HG03108 (cell line): ENCODE results near the gene CLSTN2.

Experiments
- ATAC-seq: cut with Tn5 transposase; IDR thresholded peaks from one replicate; pipeline ENCODE4 v1.9.1; 2021; ENCODE audit warnings: moderate library complexity; ENCODE audit not compliant: unreplicated experiment

The CLSTN2 gene

DNA sequence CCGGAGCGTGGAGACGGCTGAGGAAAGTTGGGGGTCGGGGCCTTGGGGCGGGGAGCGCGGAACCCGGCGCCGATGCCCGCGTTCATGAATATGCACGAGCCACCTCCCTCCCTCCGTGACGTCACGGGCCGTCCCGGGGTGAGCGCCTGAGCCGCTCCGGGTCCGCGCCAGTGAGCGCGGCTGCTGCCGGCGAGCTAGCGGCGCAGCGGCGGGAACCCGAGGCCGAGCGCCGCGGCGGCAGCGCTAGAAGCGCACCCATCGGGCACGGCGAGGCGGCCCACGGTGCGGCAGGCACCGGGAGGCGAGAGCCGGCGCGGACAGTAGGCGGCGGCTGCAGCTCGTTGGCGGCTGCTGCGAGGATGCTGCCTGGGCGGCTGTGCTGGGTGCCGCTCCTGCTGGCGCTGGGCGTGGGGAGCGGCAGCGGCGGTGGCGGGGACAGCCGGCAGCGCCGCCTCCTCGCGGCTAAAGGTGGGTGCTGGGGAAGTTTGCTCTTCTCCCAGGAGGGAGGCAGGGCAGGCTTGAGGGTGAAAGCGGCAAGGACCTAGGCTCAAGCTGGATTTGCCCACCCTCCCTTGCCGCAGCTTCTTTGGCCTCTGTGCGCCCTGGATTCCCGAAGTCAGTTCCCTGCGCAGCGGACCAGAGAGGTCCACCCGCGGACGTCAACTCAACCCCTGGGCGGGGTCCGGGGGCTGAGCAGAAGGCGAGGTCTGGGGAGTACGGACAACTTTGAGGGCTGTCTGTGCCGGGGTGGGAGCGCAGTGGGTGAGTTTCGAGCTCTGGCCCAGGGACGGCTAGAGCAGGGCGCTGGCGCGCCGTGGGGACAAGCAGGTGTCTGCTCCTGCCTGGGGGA lies at the start of gene CLSTN2:
Gene CLSTN2, plus strand, starts transcription at position 170 of the 850 bp plus-strand sequence.
- ATAC-seq = no peak

DNA sequence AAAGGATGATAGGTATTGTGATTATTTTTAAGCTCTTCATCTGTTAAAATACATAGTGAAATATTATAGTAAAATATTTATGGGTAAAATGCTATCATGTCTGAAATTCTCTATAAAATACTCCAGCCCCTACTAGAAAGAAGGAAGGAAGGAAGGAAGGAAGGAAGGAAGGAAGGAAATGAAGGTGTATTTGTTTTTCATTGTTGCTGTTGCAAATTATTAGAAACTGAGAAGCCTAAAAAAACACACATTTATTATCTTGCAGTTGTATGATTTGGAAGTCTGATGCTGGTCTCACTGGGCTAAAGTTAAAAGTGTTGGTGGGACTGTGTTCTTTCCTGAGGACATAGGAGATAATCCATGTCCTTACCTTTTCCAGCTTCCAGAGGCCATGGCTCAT lies 47.6 kb upstream of the CLSTN2 start:
- ATAC-seq = no peak

DNA sequence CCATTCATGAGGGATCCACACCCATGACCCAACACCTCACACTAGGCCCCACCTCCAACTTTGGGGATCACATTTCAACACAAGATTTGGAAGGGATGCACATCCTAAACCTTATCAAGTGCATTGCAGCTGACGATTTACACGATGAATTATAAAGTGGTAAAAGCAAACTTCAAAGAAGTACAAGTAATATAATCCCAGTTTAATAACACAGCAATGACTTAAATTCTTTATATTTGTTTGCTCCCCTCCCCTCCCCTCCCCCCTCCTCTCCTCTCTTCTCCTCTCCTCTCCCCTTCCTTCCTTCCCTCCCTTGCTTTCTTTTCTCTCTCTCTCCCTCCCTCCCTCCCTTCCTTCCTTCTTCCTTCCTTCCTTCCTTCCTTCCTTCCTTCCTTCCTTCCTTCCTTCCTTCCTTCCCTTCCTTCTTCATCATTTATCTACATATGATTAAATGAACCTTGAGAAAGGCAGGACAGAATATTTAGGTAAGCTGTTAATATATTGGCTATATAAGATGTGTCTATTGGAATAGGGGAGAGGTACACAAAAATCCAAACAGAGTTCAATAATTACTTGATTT lies 46.3 kb upstream of the CLSTN2 start:
- ATAC-seq = no peak

GRCh38 chr3:139893267-139893962 lies 41.6 kb upstream of the CLSTN2 start:
- ATAC-seq = no peak

GRCh38 chr3:139893963-139894642 lies 40.9 kb upstream of the CLSTN2 start:
- no peak for ATAC-seq

GRCh38 chr3:139894643-139894989 lies 40.4 kb upstream of the CLSTN2 start:
- no peak for ATAC-seq

DNA sequence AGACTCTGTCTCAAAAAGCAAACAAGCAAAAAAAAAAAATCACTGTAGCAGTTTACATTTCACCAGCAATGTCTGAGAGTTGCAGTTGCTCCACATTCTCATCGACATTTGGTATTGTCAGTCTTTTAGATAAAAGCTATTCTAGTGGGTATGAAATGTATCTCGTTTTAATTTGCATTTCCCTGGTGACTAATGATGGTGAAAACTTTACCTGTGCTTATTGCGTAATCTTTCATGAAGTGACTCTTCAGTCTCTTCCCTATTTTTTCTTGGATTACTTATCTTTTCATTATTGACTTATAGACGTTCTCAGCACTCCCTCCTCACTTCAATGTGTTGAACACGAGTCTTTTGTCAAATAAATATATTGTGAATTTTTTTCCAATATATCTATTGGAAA lies 37.2 kb upstream of the CLSTN2 start:
- no peak for ATAC-seq

DNA sequence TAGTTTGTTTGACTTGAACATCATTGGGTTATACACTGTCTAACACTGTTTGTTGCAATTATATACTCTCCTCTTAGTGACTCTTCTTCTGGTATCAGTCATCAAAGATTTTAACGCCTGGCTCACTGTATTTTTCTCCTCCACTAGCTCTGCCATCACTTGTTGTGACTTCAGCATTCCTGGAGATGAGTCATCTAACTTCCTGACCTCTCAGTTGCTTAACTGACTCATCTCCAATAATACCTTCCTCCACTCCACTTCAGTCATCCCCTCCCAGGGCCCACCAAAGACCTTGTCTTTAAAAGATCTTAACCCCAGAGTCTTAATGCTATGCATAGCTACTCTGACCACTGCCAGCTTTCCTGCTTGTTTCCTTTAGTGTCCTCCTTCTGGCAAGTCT lies 28.6 kb upstream of the CLSTN2 start:
- no peak for ATAC-seq

GRCh38 chr3:139909811-139910210 lies 25.2 kb upstream of the CLSTN2 start:
- ATAC-seq = no peak

GRCh38 chr3:139916271-139916670 lies 18.7 kb upstream of the CLSTN2 start:
- ATAC-seq = no peak

DNA sequence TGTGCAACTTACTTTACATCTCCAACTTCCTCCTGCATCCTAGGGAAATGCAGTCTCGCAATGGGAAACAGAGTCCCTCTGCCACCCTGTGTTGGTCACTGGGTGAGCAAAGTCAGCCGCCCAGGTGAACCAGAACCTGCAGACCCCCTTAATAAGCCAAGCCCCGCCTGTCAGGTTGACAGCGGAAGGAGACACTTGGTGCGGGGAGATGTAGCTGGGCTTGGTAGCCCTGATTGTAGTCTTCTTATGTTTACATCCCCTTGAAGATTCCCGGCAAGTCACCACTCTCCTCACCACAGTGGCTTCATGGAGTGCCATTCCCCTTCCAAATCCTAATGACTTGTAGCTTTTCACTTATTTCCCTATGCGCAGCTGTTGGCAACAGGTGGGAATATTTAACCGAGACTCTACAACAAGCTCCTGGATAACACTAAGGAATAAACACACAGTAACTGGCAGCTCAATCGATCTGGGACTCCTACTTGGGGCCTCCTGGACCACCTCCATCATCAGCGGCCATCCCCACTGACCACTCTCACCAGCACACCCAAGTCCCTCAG lies 17.7 kb upstream of the CLSTN2 start:
- ATAC-seq = no peak

DNA sequence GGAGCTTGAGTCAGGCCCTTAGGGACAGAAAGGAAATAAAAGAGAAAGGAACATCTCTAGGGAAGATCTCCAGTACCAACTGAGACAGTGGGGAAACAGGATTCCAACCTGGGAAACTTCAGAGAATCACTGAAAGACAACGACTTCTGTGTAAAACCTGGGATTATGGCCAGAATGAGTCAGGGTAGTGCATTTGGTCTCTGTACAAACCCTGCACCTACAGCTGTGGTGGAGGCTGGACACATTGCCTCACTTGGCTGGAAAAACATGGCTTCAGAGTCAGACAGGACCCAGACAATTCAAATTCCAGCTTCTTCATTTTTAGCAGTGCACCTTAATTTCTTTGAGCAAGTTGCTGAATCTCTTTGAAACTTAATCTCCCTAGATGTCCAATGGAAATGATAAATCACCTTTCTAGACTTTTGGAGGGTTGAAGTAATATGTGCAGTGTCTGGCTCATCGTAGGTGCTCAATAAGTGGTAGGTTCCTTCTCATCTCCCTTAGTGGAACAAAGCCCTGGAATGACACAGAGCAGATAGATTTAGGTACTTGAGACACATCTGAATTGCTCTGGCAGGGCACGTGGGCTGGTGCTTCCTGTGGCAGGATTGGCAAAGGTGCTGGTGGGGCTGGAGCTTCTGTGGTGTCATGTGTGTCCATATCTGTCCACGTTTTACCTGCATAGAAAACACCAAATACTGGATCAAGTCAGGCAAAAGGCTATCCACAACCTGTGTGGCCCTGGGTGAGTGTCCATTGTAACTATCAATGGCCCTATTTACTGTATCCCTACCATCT lies 6.1 kb upstream of the CLSTN2 start:
- ATAC-seq = no peak

DNA sequence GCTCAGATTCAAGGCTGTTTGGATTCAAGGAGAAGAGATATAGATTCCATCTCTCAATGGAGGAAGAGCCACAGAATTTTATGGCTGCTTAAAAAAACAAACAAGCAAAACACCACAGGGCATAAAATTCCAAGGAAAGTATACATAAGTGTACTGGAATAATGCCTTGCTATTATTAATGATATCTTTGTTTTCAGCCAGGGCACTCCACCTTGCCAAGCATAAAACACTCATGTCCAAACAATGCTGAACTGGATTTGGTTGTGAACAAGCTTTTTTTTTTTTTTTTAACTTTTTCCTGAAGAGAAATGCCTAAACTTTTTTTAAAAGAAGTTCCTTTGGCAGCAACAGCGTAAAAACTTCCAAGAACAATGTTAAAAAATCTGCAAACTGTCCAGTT lies 4.8 kb upstream of the CLSTN2 start:
- ATAC-seq = no peak

GRCh38 chr3:139933766-139934165 lies 1.2 kb upstream of the CLSTN2 start:
- ATAC-seq = no peak

DNA sequence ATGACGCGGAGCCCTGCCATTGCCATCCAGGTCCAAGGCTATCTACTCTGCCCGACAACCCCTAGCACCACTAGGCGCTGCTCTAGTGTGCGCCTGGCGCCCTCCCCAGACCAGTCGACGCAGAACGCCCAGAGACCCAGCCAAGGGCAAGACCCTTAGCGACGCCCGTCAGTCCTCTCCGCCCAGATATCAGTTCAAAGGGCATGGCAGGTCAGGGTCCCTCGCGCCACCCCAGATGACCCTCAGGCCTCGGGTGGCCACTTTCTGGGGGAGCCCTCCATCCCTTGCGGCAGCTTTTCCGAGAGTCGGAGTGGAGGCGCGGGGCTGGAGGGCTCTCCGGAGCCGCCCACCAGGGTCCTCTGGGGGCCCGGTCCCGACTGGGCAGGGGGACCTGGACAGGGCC lies 371 bp upstream of the CLSTN2 start:
- ATAC-seq = no peak

- no peak for ATAC-seq
These were observed 1.2 kb downstream of the CLSTN2 start for GRCh38 chr3:139935866-139936817.

GRCh38 chr3:139937674-139938279 lies 2.8 kb downstream of the CLSTN2 start:
- ATAC-seq = no peak

DNA sequence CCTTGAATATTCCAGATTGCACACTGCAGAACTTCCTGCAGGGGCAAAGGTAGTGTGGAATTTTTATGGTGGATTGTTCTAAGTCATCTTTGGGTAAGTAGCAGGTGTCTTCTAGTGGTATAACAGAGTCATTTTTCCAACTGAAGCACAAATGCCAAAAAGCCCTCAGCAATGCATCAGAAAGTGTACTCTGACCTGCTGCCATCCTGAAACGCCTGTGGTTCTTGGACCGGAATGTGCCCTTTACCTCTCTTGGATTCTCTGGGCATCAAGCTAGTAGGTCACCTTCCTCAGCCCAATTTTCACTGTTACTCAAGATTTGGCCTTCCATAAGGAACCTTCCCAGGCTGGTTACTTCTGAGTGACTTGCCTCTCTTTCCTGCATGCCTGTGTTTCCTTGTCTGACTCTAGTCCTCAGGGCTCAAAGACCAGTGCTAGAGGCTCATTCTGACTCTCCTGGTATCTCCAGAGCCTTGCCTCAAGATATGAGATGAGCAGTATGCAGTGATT lies 4.8 kb downstream of the CLSTN2 start:
- ATAC-seq = no peak

DNA sequence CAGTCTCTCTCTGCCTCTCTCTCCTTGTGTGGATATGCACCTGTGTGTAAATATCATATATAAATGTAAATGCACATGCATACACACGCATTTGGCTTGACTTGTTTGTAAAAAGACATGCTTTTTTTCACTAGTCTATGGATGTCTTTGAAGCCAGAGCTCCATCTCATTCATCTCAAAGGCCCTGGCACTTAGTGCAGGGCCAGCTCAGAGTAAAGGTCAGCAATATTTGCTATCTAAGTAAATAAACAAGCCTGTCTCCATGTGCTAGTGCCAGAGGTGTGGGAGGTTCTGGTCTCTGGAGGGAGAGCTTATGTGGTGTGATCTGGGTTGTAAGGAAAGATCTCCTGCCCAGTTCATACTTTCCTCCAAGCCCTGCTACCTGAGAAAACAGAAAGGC lies 5.6 kb downstream of the CLSTN2 start:
- no peak for ATAC-seq
